Endothelial cell of umbilical vein (primary cell): ENCODE measurements around the gene CACNA1B.
"Not testable (repeated sequence)": the region's sequence is repeated elsewhere in the genome, so short reads cannot be mapped to it uniquely, and the experiment has no call there.

Experiments
- CTCF ChIP-seq, 2 donors: IDR thresholded peaks; 1 replicate in 1 of 2; 2 replicates in 1 of 2; pipeline ENCODE4 v1.5.1; 2011; ENCODE audit warnings: low read length in 2 of 2, mild to moderate bottlenecking in 2 of 2, moderate library complexity in 2 of 2, control low read depth in 1 of 2, inconsistent platforms in 1 of 2, low read depth in 1 of 2; ENCODE audit not compliant: insufficient read depth in 1 of 2; ENCODE audit errors: extremely low read depth in 1 of 2
- EZH2 ChIP-seq: IDR thresholded peaks from 2 replicates; pipeline ENCODE4 v1.6.1; 2012; ENCODE audit warnings: borderline replicate concordance, low read depth, mild to moderate bottlenecking, moderate library complexity, low read length, inconsistent platforms; ENCODE audit not compliant: severe bottlenecking
- FOS ChIP-seq: IDR thresholded peaks from 2 replicates; pipeline ENCODE4 v1.6.1; 2011; ENCODE audit warnings: mild to moderate bottlenecking, low read length, moderate library complexity, borderline replicate concordance; ENCODE audit not compliant: insufficient read depth
- GATA2 ChIP-seq: IDR thresholded peaks from 2 replicates; pipeline ENCODE4 v1.7.0; 2011; ENCODE audit warnings: low read depth, mild to moderate bottlenecking, moderate library complexity, mixed read lengths, low read length; ENCODE audit not compliant: insufficient read length, insufficient read depth
- JUN ChIP-seq: IDR thresholded peaks from 2 replicates; pipeline ENCODE4 v1.6.1; 2011; ENCODE audit warnings: borderline replicate concordance, low read depth; ENCODE audit not compliant: insufficient read length, insufficient read depth
- MAX ChIP-seq: IDR thresholded peaks from 2 replicates; pipeline ENCODE4 v1.6.1; 2011; ENCODE audit not compliant: insufficient read depth, insufficient read length
- MYC ChIP-seq: IDR thresholded peaks from one replicate; pipeline ENCODE4 v1.6.1; 2011; ENCODE audit warnings: mild to moderate bottlenecking, low read depth, low read length
- POLR2A ChIP-seq: IDR thresholded peaks from 2 replicates; pipeline ENCODE4 v1.6.1; 2012; ENCODE audit warnings: low read depth, mild to moderate bottlenecking, control low read depth, low read length
- POLR2AphosphoS5 ChIP-seq: IDR thresholded peaks from 2 replicates; pipeline ENCODE4 v1.6.1; 2012; ENCODE audit warnings: low read depth, mild to moderate bottlenecking, control low read depth, low read length, moderate library complexity; ENCODE audit not compliant: insufficient read depth

GRCh38 chr9:138143491-138143890 lies 265.9 kb downstream of the CACNA1B start:
- TF ChIP-seq EZH2; CTCF (IDR thresholded peaks at IDR 0.05; ENCODE audit: extremely low read depth in 1 of 2, insufficient read depth in 1 of 2, low read depth in 1 of 2, low read length in 2 of 2); POLR2A; JUN; GATA2; POLR2AphosphoS5; MAX; MYC; FOS: not testable (repeated sequence)
